MM.1S (cell line): ENCODE data around the gene TFAP2E.

ENCODE experiments used
- DNase-seq: peaks from one replicate; pipeline ENCODE4 v3.0.0-alpha.2; 2015
- H2AFZ ChIP-seq: fragments of 300-600 bp; sonication (generic); 2 replicates; pipeline ENCODE4 v1.6.0; 2016; ENCODE audit warnings: antibody characterized with exemption, low read length
- H3F3A ChIP-seq: fragments of 300-600 bp; sonication (generic); 2 replicates; pipeline ENCODE4 v1.6.1; 2016; ENCODE audit warnings: mild to moderate bottlenecking, antibody characterized with exemption, low read length, moderate library complexity, mixed read lengths; ENCODE audit not compliant: insufficient read depth
- H3K27ac ChIP-seq: fragments of 300-600 bp; sonication (generic); 2 replicates; pipeline ENCODE4 v1.5.1; 2016; ENCODE audit warnings: mild to moderate bottlenecking, low read length
- H3K27me3 ChIP-seq: fragments of 300-600 bp; sonication (generic); replicated peaks from 2 replicates; pipeline ENCODE4 v1.6.0; 2016; ENCODE audit warnings: low read length; ENCODE audit not compliant: insufficient read depth
- H3K36me3 ChIP-seq: fragments of 300-600 bp; sonication (generic); replicated peaks from 2 replicates; pipeline ENCODE4 v1.6.1; 2016; ENCODE audit warnings: mild to moderate bottlenecking, low read length, mixed read lengths; ENCODE audit not compliant: insufficient read depth
- H3K4me1 ChIP-seq: fragments of 300-600 bp; sonication (generic); 2 replicates; pipeline ENCODE4 v1.6.1; 2016; ENCODE audit warnings: low read length, mixed read lengths
- H3K4me2 ChIP-seq: fragments of 300-600 bp; sonication (generic); 2 replicates; pipeline ENCODE4 v1.6.0; 2016; ENCODE audit warnings: low read depth, low read length
- H3K4me3 ChIP-seq: fragments of 300-600 bp; sonication (generic); 2 replicates; pipeline ENCODE4 v1.5.1; 2016; ENCODE audit warnings: low read length, mixed read lengths
- H3K79me2 ChIP-seq: fragments of 300-600 bp; sonication (generic); 2 replicates; pipeline ENCODE4 v1.6.1; 2016; ENCODE audit warnings: mixed run types, low read length, mixed read lengths
- H3K9ac ChIP-seq: fragments of 300-600 bp; sonication (generic); 2 replicates; pipeline ENCODE4 v1.6.1; 2016; ENCODE audit warnings: low read length, mixed read lengths
- H3K9me2 ChIP-seq: fragments of 300-600 bp; sonication (generic); replicated peaks from 2 replicates; pipeline ENCODE4 v1.6.1; 2016; ENCODE audit warnings: mild to moderate bottlenecking, low read length, mixed read lengths; ENCODE audit not compliant: insufficient read depth
- H3K9me3 ChIP-seq: fragments of 300-600 bp; sonication (generic); replicated peaks from 2 replicates; pipeline ENCODE4 v1.6.1; 2016; ENCODE audit warnings: mild to moderate bottlenecking, low read length, mixed read lengths; ENCODE audit not compliant: insufficient read depth
- H4K20me1 ChIP-seq: fragments of 300-600 bp; sonication (generic); 2 replicates; pipeline ENCODE4 v1.6.1; 2016; ENCODE audit warnings: mild to moderate bottlenecking, low read length, moderate library complexity, mixed read lengths; ENCODE audit not compliant: insufficient read depth
- CTCF ChIP-seq: fragments of 300-600 bp; sonication (generic); IDR thresholded peaks from 2 replicates; pipeline ENCODE4 v1.5.1; 2016; ENCODE audit warnings: antibody characterized with exemption, low read length, mixed read lengths
- EZH2 ChIP-seq: fragments of 300-600 bp; sonication (generic); optimal IDR thresholded peaks from 2 replicates; pipeline ENCODE3; 2017; ENCODE audit warnings: low read depth, mild to moderate bottlenecking, antibody characterized with exemption, low read length, mixed read lengths
- EZH2phosphoT487 ChIP-seq: fragments of 300-600 bp; sonication (generic); IDR thresholded peaks from 2 replicates; pipeline ENCODE4 v1.6.1; 2018; ENCODE audit warnings: antibody characterized with exemption, low read length

TFAP2E gene

DNA sequence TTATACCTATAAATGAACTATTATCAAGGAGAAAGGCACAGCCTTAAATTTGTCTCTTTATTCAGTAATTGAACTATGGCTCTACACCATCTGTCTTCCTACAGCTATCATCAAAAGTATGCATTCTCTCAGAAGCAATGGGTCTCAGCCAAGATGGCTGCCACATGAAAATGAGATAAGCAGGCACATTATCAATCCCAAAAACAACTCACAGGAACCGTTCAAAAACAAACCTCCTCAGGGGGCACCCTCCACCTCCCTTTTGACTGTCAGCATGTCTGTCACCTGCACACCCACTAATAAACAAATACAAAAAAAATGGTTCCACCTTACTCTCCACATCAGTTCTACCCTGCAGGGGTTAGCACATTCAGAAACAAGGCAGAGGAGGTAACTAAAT, 39.5 kb upstream of the TFAP2E start:
- Histone ChIP-seq H3K4me1 (peaks cover 9% of the 10 kb centered on the region), H3K9ac (no peak overlapping the region), H2AFZ (no peak overlapping the region), H3F3A (peaks cover 4% of the 10 kb centered on the region; the same call in 1 of the 2 replicates), H3K27me3 (no peaks in the 10 kb centered on the region), H4K20me1 (no peaks in the 10 kb centered on the region), H3K9me2 (no peaks in the 10 kb centered on the region), H3K79me2 (peaks cover 49% of the 10 kb centered on the region), H3K36me3 (peaks cover 6% of the 10 kb centered on the region; the same call in 1 of the 2 replicates), H3K4me3 (no peak overlapping the region), H3K27ac (no peak overlapping the region), H3K9me3 (no peaks in the 10 kb centered on the region), H3K4me2 (no peak overlapping the region)
- DNase-seq: no peak
- TF ChIP-seq CTCF (no peak), EZH2phosphoT487 (no peak), EZH2 (no peak)

DNA sequence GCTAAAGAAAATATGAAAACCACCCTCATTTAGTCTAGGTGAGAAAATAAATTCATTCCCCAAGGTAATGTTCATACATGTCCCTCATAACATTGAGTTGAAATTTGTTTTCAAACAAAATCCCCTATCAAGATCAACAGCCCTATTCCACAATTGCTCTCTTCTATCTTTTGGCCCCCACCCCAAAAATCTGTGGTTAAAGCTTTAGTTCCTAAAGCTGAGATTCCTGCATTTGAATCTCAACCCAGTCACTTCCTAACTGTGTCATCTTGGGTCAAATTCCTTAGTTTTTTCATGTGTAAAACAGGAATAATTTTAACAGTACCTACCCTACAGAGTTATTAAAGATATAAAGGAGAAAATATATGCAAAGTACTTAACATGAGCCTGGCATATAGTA, 37.9 kb upstream of the TFAP2E start:
- Histone ChIP-seq H3K9me3 (no peaks in the 10 kb centered on the region), H3K79me2 (peaks cover 60% of the 10 kb centered on the region)
- TF ChIP-seq EZH2 (no peak), EZH2phosphoT487 (no peak), CTCF (no peak)

GRCh38 chr1:35536556-35537162, 36.5 kb upstream of the TFAP2E start:
- Histone ChIP-seq H3K27ac (no peak overlapping the region), H3K9ac (no peak overlapping the region), H2AFZ (no peak overlapping the region), H3K79me2 (peaks cover 70% of the 10 kb centered on the region), H3K9me2 (no peaks in the 10 kb centered on the region), H3F3A (peaks cover 27% of the 10 kb centered on the region), H4K20me1 (no peaks in the 10 kb centered on the region), H3K9me3 (no peaks in the 10 kb centered on the region), H3K4me3 (no peak overlapping the region), H3K36me3 (no peaks in the 10 kb centered on the region), H3K4me2 (no peak overlapping the region), H3K4me1 (peaks cover 33% of the 10 kb centered on the region), H3K27me3 (no peaks in the 10 kb centered on the region)
- no peak for DNase-seq
- TF ChIP-seq CTCF (no peak), EZH2 (no peak), EZH2phosphoT487 (no peak)

More for the DNA sequence above, 37.9 kb upstream of the TFAP2E start:
- H3K4me1 ChIP-seq: peaks cover 26% of the 10 kb centered on the region
- H3K9me2 ChIP-seq: no peaks in the 10 kb centered on the region
- no peak overlapping the region for H3K9ac ChIP-seq
- no peaks in the 10 kb centered on the region for H4K20me1 ChIP-seq
- H3K27me3 ChIP-seq: no peaks in the 10 kb centered on the region
- no peak overlapping the region for H2AFZ ChIP-seq
- no peak overlapping the region for H3K4me3 ChIP-seq
- no peak overlapping the region for H3K4me2 ChIP-seq
- H3K27ac ChIP-seq: no peak overlapping the region
- H3F3A ChIP-seq: peaks cover 21% of the 10 kb centered on the region
- DNase-seq: no peak
- peaks cover 6% of the 10 kb centered on the region; the same call in 1 of the 2 replicates for H3K36me3 ChIP-seq
